AML-193 (cell line): Measurements from ENCODE around the gene RASA3.
"Not testable (repeated sequence)": the region's sequence is repeated elsewhere in the genome, so short reads cannot be mapped to it uniquely, and the experiment has no call there.

Experiments used
- DNase-seq, 2 experiments: peaks; one replicate each; lab custom pipeline; 2025; lab: John Stamatoyannopoulos, UW

RASA3 gene

GRCh38 chr13:114127473-114128347 lies 4.7 kb downstream of the RASA3 start:
- DNase-seq = no peak

GRCh38 chr13:114126789-114127472 lies 5.5 kb downstream of the RASA3 start:
- DNase-seq = no peak

- not testable (repeated sequence) for DNase-seq
Observed at GRCh38 chr13:114126086-114126485, 6.3 kb downstream of the RASA3 start.

- no peak for DNase-seq
Observed at GRCh38 chr13:114125589-114125988, 6.8 kb downstream of the RASA3 start.

- DNase-seq = no peak
Observed at GRCh38 chr13:114124921-114125320, 7.5 kb downstream of the RASA3 start.

GRCh38 chr13:114124431-114124830 lies 8.0 kb downstream of the RASA3 start:
- no peak for DNase-seq

- no peak for DNase-seq
Observed at GRCh38 chr13:114123876-114124275, 8.5 kb downstream of the RASA3 start.

- DNase-seq = no peak
Observed at GRCh38 chr13:114123448-114123847, 9.0 kb downstream of the RASA3 start.

GRCh38 chr13:114122591-114123211 lies 9.7 kb downstream of the RASA3 start:
- DNase-seq = no peak

GRCh38 chr13:114122127-114122511 lies 10.3 kb downstream of the RASA3 start:
- no peak for DNase-seq

GRCh38 chr13:114121496-114122126 lies 10.8 kb downstream of the RASA3 start:
- DNase-seq = no peak

- no peak for DNase-seq
Observed at GRCh38 chr13:114121031-114121430, 11.4 kb downstream of the RASA3 start.

GRCh38 chr13:114120591-114121011 lies 11.8 kb downstream of the RASA3 start:
- no peak for DNase-seq

GRCh38 chr13:114119196-114119595 lies 13.2 kb downstream of the RASA3 start:
- DNase-seq = no peak

GRCh38 chr13:114118511-114119123 lies 13.8 kb downstream of the RASA3 start:
- no peak for DNase-seq

- DNase-seq = no peak
Observed at GRCh38 chr13:114118086-114118485, 14.3 kb downstream of the RASA3 start.

GRCh38 chr13:114117341-114117874 lies 15.0 kb downstream of the RASA3 start:
- DNase-seq = not testable (repeated sequence)

GRCh38 chr13:114116734-114117133 lies 15.7 kb downstream of the RASA3 start:
- no peak for DNase-seq

- no peak for DNase-seq
Observed at GRCh38 chr13:114115796-114116195, 16.6 kb downstream of the RASA3 start.

- DNase-seq = peak; percentile 97 to 98
Observed at GRCh38 chr13:114115191-114115671, 17.2 kb downstream of the RASA3 start.

GRCh38 chr13:114114666-114115065 lies 17.8 kb downstream of the RASA3 start:
- DNase-seq = not testable (repeated sequence)
